GM23338 (cell line): ENCODE measurements around the gene INTS14. TPM values are rescaled to one million over a fixed set of nuclear protein-coding genes. Genes with fewer than 3 reads are reported as not detected.

Source experiments
- ATAC-seq: fragments of 200-7000 bp; cut with Tn5 transposase; 3 replicates; pipeline ENCODE4 v1.9.1; 2020
- DNase-seq: peaks from one replicate; pipeline ENCODE4 v3.0.0-alpha.2; 2015; ENCODE audit warnings: low spot score
- H2AFZ ChIP-seq: fragments of 200-600 bp; sonication (generic); 2 replicates; pipeline ENCODE4 v1.8.0; 2016; ENCODE audit warnings: antibody characterized with exemption, mild to moderate bottlenecking, moderate library complexity
- H3F3A ChIP-seq: fragments of 200-600 bp; sonication (generic); replicated peaks from 2 replicates; pipeline ENCODE4 v1.8.0; 2017; ENCODE audit warnings: antibody characterized with exemption, mixed run types, low read depth
- H3K27ac ChIP-seq: fragments of 200-600 bp; sonication (generic); 2 replicates; pipeline ENCODE4 v1.6.1; 2016; ENCODE audit warnings: low read depth
- H3K27me3 ChIP-seq: fragments of 200-600 bp; sonication (generic); 2 replicates; pipeline ENCODE4 v1.8.0; 2016; ENCODE audit warnings: mild to moderate bottlenecking, mixed run types, moderate library complexity; ENCODE audit not compliant: insufficient read depth
- H3K36me3 ChIP-seq: fragments of 200-600 bp; sonication (generic); 2 replicates; pipeline ENCODE4 v1.8.0; 2016; ENCODE audit warnings: mild to moderate bottlenecking; ENCODE audit not compliant: insufficient read depth
- H3K4me1 ChIP-seq: fragments of 200-600 bp; sonication (generic); 2 replicates; pipeline ENCODE4 v1.8.0; 2016; ENCODE audit warnings: mild to moderate bottlenecking, moderate library complexity; ENCODE audit not compliant: insufficient read depth
- H3K4me2 ChIP-seq: fragments of 200-600 bp; sonication (generic); 2 replicates; pipeline ENCODE4 v1.7.1; 2017; ENCODE audit warnings: mixed run types
- H3K4me3 ChIP-seq: fragments of 200-600 bp; sonication (generic); 2 replicates; pipeline ENCODE4 v1.6.1; 2016; ENCODE audit warnings: mixed run types
- H3K79me2 ChIP-seq: fragments of 200-600 bp; sonication (generic); replicated peaks from 2 replicates; pipeline ENCODE4 v1.8.0; 2017; ENCODE audit warnings: mild to moderate bottlenecking; ENCODE audit not compliant: insufficient read depth
- H3K9me2 ChIP-seq: fragments of 200-600 bp; sonication (generic); 2 replicates; pipeline ENCODE4 v1.8.0; 2017; ENCODE audit not compliant: insufficient read depth
- H4K20me1 ChIP-seq: fragments of 200-600 bp; sonication (generic); replicated peaks from 2 replicates; pipeline ENCODE4 v1.8.0; 2017; ENCODE audit warnings: mild to moderate bottlenecking; ENCODE audit not compliant: insufficient read depth
- H3K27ac Mint-ChIP-seq: 2 replicates; pipeline ENCODE4 v1.8.0; 2020; ENCODE audit warnings: inconsistent platforms, mild to moderate bottlenecking, moderate library complexity, mixed read lengths
- H3K27me3 Mint-ChIP-seq: 3 replicates; pipeline ENCODE4 v1.8.0; 2022; ENCODE audit warnings: low read depth, mild to moderate bottlenecking, moderate library complexity, mixed read lengths, inconsistent platforms; ENCODE audit not compliant: insufficient read depth, poor library complexity
- H3K36me3 Mint-ChIP-seq: 3 replicates; pipeline ENCODE4 v1.8.0; 2021; ENCODE audit warnings: low read depth, mild to moderate bottlenecking, inconsistent platforms, moderate library complexity, mixed read lengths
- H3K4me1 Mint-ChIP-seq: 3 replicates; pipeline ENCODE4 v1.8.0; 2020; ENCODE audit warnings: mild to moderate bottlenecking, inconsistent platforms, mixed read lengths
- H3K4me3 Mint-ChIP-seq: 3 replicates; pipeline ENCODE4 v1.8.0; 2021; ENCODE audit warnings: moderate library complexity, mild to moderate bottlenecking, inconsistent platforms, mixed read lengths
- H3K9me3 Mint-ChIP-seq: 3 replicates; pipeline ENCODE4 v1.8.0; 2020; ENCODE audit warnings: moderate library complexity, mild to moderate bottlenecking, inconsistent platforms, mixed read lengths
- CREB1 ChIP-seq: fragments of 250-450 bp; sonication (Bioruptor Pico); IDR thresholded peaks from 2 replicates; pipeline ENCODE4 v1.5.0; 2020; ENCODE audit warnings: low read depth, mild to moderate bottlenecking, moderate library complexity
- CTCF ChIP-seq, 2 experiments: fragments of 200-600 bp in 1 of 2; sonication (generic) in 1 of 2; conservative IDR thresholded peaks; 2 replicates each; pipeline versions ENCODE4 v1.5.1 to v1.6.1; 2016 to 2017; ENCODE audit warnings: antibody characterized with exemption in 2 of 2, low read depth in 2 of 2, mild to moderate bottlenecking in 2 of 2, moderate library complexity in 1 of 2
- ETS1 ChIP-seq: IDR thresholded peaks from 2 replicates; pipeline ENCODE4 v1.6.1; 2016; ENCODE audit warnings: antibody characterized with exemption
- EZH2 ChIP-seq: fragments of 200-600 bp; sonication (generic); IDR thresholded peaks from one replicate; pipeline ENCODE4 v1.8.0; 2017; ENCODE audit warnings: antibody characterized with exemption, mild to moderate bottlenecking, low read depth; ENCODE audit not compliant: unreplicated experiment
- JUNB ChIP-seq: IDR thresholded peaks from one replicate; pipeline ENCODE4 v1.6.1; 2016; ENCODE audit warnings: antibody characterized with exemption; ENCODE audit not compliant: unreplicated experiment
- NANOG ChIP-seq: IDR thresholded peaks from 2 replicates; pipeline ENCODE4 v1.6.1; 2016; ENCODE audit warnings: antibody characterized with exemption, borderline replicate concordance
- POLR2AphosphoS5 ChIP-seq: IDR thresholded peaks from 2 replicates; pipeline ENCODE4 v1.6.1; 2016; ENCODE audit warnings: antibody characterized with exemption, low read depth
- REST ChIP-seq: IDR thresholded peaks from one replicate; pipeline ENCODE4 v1.6.1; 2018; ENCODE audit warnings: antibody characterized with exemption; ENCODE audit not compliant: unreplicated experiment
- STAT1 ChIP-seq: IDR thresholded peaks from one replicate; pipeline ENCODE4 v1.6.1; 2016; ENCODE audit warnings: antibody characterized with exemption; ENCODE audit not compliant: unreplicated experiment
- ZNF331 ChIP-seq: fragments of 250-450 bp; sonication (Bioruptor Pico); IDR thresholded peaks from 2 replicates; pipeline ENCODE4 v1.5.0; 2020; ENCODE audit warnings: low read depth, mild to moderate bottlenecking, moderate library complexity
- ZNF462 ChIP-seq: fragments of 250-450 bp; sonication (Bioruptor Pico); IDR thresholded peaks from 2 replicates; pipeline ENCODE4 v1.5.0; 2020; ENCODE audit warnings: mild to moderate bottlenecking, moderate library complexity
- polyA plus RNA-seq: library from polyadenylated mRNA; unstranded; fragments of >200 nt; fragmentation: Nextera tagmentation; extraction: Ambion mirVana; gene quantifications from 2 replicates; pipeline ENCODE4 v1.2.1, GENCODE V29; 2016
- total RNA-seq: library from RNA; depleted of rRNA; stranded (reverse); fragments of >200 nt; shearing (Covaris generic); gene quantifications from 2 replicates; pipeline ENCODE4 v1.2.3, GENCODE V29; 2014

INTS14 gene
- total and polyA plus RNA-seq, 2 experiments from 2014 or later: 15.2 to 37.7 TPM

GRCh38 chr15:65547841-65548240 lies 63.1 kb downstream of the INTS14 start:
- H3K4me3 Mint-ChIP-seq: no peak overlapping the region
- ATAC-seq (no peak), DNase-seq (no peak)
- Histone ChIP-seq H4K20me1 (peaks cover 84% of the 10 kb centered on the region), H3F3A (no peaks in the 10 kb centered on the region), H2AFZ (no peak overlapping the region), H3K4me2 (no peak overlapping the region), H3K9me2 (no peaks in the 10 kb centered on the region; the same call in 1 of the 2 replicates), H3K27me3 (no peaks in the 10 kb centered on the region), H3K27ac (no peak overlapping the region), H3K4me3 (no peak overlapping the region), H3K4me1 (peaks cover 9% of the 10 kb centered on the region; the same call in 1 of the 2 replicates), H3K36me3 (no peaks in the 10 kb centered on the region), H3K79me2 (peaks cover 96% of the 10 kb centered on the region)
- H3K4me1 Mint-ChIP-seq: peaks cover 16% of the 10 kb centered on the region
- no peak for TF ChIP-seq CTCF (conservative IDR thresholded peaks at IDR 0.05; ENCODE audit: low read depth in 2 of 2)
- TF ChIP-seq ZNF331 (CRISPR knock-in tag): no peak
- no peak for TF ChIP-seq STAT1
- TF ChIP-seq CREB1: no peak
- no peak for TF ChIP-seq REST
- TF ChIP-seq JUNB: no peak
- no peak for TF ChIP-seq NANOG
- no peak for TF ChIP-seq POLR2AphosphoS5
- TF ChIP-seq ZNF462: no peak
- TF ChIP-seq EZH2: no peak
- no peak for TF ChIP-seq ETS1
- H3K9me3 Mint-ChIP-seq: no peaks in the 10 kb centered on the region
- peaks cover 5% of the 10 kb centered on the region; the same call in 1 of the 3 replicates for H3K36me3 Mint-ChIP-seq
- H3K27ac Mint-ChIP-seq: no peak overlapping the region
- H3K27me3 Mint-ChIP-seq: no peaks in the 10 kb centered on the region
